GM12875 (cell line): ENCODE results near the gene ADAR.

Experiments used
- H3K4me3 ChIP-seq: one replicate; pipeline ENCODE4 v1.5.1; 2011; ENCODE audit warnings: low read depth, low read length, control low read depth
- CTCF ChIP-seq: IDR thresholded peaks from 2 replicates; pipeline ENCODE4 v1.5.1; 2011; ENCODE audit warnings: low read depth, mild to moderate bottlenecking, control low read depth, inconsistent platforms, low read length, moderate library complexity, borderline replicate concordance; ENCODE audit not compliant: insufficient read depth

The ADAR gene

DNA sequence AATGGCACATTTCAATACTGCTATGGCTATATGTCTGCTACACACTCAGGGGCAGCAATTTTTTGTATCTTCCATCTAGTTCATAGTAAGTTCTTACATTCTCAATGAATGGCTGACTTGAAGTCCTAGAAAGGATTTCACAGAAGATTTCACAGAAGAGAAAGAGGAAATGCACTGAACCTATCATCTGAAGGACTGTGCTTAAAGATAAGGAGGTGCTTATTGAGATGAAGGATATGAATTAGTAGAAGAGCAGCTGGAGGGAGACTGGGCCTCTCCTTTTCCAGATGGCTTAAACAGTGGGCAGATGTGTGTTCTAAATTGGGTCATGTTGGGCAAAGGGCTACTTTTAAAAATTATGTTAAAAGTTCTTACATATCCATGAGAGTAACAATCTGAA lies 14.6 kb downstream of the ADAR start:
- no peak overlapping the region for H3K4me3 ChIP-seq
- no peak for TF ChIP-seq CTCF

GRCh38 chr1:154591206-154591605 lies 16.8 kb downstream of the ADAR start:
- TF ChIP-seq CTCF, result no peak

GRCh38 chr1:154590756-154591155 lies 17.2 kb downstream of the ADAR start:
- TF ChIP-seq CTCF, result no peak
- H3K4me3 ChIP-seq, result no peak overlapping the region

More at GRCh38 chr1:154591206-154591605, 16.8 kb downstream of the ADAR start:
- no peak overlapping the region for H3K4me3 ChIP-seq

GRCh38 chr1:154589780-154590179 lies 18.2 kb downstream of the ADAR start:
- no peak for TF ChIP-seq CTCF
- no peak overlapping the region for H3K4me3 ChIP-seq

DNA sequence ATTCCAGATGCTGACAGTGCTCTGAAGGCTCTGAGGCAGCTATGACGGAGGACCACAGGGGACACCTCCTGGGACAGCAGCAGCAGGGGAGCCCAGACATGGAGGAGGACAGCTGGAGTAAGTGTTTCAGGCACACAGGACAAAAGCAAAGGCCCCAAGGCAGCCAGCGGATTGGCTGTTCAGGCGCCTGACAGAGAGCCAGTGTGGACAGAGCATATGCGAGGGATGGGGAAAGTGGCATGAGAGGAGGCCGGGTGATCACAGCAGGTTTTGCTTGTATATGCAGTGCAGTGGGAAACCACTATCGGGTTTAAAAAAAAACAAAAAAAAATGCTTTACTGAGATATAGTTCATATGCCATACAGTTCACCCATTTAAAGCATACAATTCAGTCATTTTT lies 21.3 kb downstream of the ADAR start:
- H3K4me3 ChIP-seq, result no peak overlapping the region
- no peak for TF ChIP-seq CTCF

DNA sequence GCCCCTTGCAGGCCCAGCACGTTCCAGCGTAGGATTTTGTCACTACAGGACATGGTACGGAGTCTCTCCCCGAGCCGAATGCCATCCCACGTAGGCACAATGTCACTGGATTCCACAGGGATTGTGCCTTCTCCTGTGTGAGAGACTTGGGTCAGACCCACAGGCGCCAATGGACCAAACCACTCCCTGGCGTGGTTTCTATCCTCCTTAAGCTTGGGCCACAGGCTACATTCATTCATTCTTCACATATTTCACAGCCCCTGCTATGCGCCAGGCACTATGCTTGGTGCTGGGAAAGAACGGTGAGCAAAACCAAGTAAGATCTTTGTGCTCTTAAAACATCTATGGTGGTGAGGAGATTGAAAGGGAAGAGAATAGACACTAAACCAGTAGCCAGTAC lies 21.8 kb downstream of the ADAR start:
- H3K4me3 ChIP-seq, result no peak overlapping the region
- TF ChIP-seq CTCF, result no peak

DNA sequence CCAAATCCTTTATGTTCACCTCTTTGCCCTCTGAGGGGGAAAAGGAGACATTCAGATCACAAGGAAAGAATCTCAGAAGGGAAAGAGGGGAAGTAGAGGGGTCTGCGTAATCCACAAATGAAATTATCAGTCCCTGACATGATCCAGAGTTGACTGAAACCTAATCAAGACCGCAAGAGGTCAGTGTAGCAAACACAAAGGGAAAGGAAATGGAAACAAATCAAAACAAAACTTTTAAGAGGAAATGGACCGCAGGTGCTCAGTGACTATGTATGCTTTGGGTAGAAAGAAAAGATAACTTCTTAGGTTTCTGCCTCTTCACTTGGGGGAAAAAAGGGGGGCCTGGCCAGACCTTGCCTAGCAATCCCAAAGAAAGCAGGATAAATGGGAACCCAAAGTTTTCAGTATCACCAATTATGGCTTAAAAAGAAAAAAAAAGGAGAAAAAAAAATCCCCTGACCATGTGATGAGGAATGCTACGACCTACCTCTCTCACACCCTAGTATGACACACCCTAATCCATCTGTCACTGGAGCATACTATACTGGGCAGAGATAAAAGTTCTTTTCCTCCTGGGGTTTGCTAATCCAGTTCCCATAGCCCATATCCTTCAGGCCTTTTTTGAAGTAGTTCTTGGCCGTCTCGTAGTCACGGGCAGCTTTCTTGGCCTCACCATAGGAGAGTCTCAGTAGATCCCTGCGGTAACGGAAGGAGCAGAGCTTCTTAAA lies 23.6 kb downstream of the ADAR start:
- TF ChIP-seq CTCF, result no peak
- H3K4me3 ChIP-seq, result no peak overlapping the region
